GM10266 (cell line): Measurements from ENCODE around the gene SCUBE1.

Experiments
- DNase-seq: peaks from one replicate; pipeline ENCODE4 v3.0.0; 2012; ENCODE audit errors: extremely low spot score
- CTCF ChIP-seq: IDR thresholded peaks from 2 replicates; pipeline ENCODE4 v1.5.1; 2012; ENCODE audit warnings: mild to moderate bottlenecking, low read depth; ENCODE audit not compliant: control insufficient read depth, insufficient read depth; ENCODE audit errors: missing control alignments

SCUBE1 gene

DNA sequence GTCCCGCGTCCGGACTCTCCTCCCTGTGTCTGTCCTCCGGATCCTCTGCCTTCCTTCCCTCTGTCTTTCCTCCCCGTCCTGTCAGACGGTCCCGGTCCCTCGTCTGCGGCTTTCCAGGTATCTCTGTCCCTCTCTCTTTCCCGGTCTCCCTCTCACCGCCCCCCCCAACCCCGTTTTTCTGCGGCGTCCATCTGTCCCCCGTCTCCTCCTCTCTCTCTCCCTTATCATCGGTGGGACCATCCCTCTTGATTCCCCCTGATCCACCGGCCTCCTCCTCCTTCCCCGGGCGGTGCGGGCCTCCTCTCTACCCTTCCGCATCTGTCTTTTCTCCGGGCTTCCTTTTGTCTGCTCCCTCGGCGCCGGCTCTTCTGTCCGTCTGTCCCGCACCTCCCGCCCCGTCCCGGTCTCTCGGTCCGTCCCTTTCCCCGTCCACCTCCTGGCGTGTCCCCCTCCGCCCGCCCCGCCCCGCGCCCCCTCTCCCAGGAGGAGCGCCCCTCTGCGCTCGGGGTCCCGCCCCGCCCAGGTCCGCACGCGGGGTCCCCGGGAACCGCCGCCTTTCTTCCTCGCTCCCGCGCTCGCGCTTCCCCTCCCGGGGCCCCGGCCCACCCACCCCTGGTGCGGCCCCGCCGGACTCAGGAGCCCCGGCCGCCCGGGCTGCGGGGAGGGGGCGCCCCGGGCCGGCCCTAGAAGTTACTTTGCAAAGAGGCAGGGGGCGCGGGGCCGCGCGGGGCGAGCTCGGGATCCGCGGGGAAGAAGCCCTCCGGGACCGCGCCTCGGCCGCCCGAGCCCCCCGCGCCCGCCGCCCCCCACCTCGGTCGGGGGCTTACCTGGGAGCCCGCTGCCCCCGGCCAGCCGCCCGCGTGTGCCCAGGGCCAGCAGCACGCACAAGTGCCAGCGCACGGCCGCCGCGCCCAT, 568 bp downstream of the SCUBE1 start:
- DNase-seq = no peak
- TF ChIP-seq CTCF = no peak

GRCh38 chr22:43341565-43341964, 1.6 kb downstream of the SCUBE1 start:
- DNase-seq = no peak
- TF ChIP-seq CTCF = no peak

DNA sequence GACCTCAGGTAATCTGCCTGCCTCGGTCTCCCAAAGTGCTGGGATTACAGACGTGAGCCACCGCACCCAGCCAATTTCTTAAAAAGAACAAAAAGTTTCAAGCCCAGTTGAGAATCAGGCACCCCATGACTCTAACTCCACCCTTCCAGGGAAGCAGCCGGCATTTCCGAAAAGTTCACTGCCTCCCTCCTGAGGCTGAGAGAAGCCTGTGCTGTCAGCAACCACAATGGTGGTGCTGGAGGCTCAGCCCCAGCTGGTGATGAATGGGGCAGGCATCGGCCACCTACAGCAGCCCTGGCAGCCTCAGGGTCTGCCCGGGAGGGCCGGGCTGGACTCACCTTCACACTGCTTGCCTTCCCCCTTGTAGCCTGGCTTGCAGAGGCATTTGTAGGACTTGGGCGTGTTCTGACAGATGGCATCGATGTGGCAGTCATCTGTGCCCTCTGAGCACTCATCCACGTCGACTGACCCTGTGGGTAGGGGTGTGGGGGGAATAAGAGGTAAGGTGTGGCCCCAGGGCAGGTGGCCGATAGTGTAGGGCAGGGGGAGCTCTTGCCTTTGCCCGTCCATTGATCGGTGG, 4.3 kb downstream of the SCUBE1 start:
- no peak for DNase-seq
- no peak for TF ChIP-seq CTCF

GRCh38 chr22:43337946-43338345, 5.2 kb downstream of the SCUBE1 start:
- no peak for DNase-seq
- no peak for TF ChIP-seq CTCF

GRCh38 chr22:43337385-43337784, 5.8 kb downstream of the SCUBE1 start:
- no peak for TF ChIP-seq CTCF
- DNase-seq = no peak

- TF ChIP-seq CTCF = no peak
- DNase-seq = no peak
Observed at GRCh38 chr22:43334378-43334777, 8.8 kb downstream of the SCUBE1 start.

DNA sequence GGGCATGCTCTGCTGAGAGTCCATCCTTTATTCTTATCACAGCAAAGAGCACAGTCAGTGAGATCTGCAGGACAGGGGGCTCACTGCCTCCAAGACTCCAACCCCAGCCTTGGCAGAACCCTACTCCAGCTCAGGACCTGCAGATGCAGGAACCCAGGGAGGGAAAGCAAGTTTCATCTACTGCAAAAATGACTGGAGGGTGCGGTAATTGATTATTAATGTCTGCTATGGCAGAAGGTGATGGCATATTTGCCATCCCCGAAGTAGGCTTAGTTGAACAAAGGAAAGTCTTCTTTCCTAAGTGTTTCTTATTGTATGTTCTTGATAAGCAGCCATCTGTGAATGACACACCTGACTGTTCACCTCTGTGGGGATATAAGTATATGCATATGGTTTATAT, 9.2 kb downstream of the SCUBE1 start:
- DNase-seq = no peak
- TF ChIP-seq CTCF = no peak
